HEK293 (cell line): Measurements from ENCODE around the gene RNPEP.

ENCODE experiments used
- CTCF ChIA-PET: fragments of 350-600 bp; formaldehyde crosslinking; extraction: SDS; loops from one replicate; lab custom pipeline; 2021; ENCODE audit warnings: antibody characterized with exemption; lab: Yijun Ruan, JAX
- POLR2A ChIA-PET: fragments of 300-600 bp; formaldehyde crosslinking; extraction: SDS; loops from one replicate; lab custom pipeline; 2020; ENCODE audit warnings: antibody characterized with exemption, inconsistent platforms; lab: Yijun Ruan, JAX
- H3K27ac ChIP-seq: fragments of 200-500 bp; sonication (Bioruptor generic); 2 replicates; pipeline ENCODE4 v1.5.1; 2014; ENCODE audit warnings: low read depth, low read length, control low read depth, inconsistent platforms; ENCODE audit errors: extremely low read depth
- H3K36me3 ChIP-seq, 2 experiments: fragments of 200-500 bp in 1 of 2; sonication (Bioruptor generic) in 1 of 2; 1 replicate in 1 of 2; 2 replicates in 1 of 2; pipeline ENCODE4 v1.5.1; 2014 to 2017; ENCODE audit warnings: inconsistent platforms in 2 of 2, low read length in 2 of 2; ENCODE audit not compliant: control insufficient read depth in 2 of 2, insufficient read depth in 1 of 2
- H3K4me1 ChIP-seq: fragments of 200-500 bp; sonication (Bioruptor generic); 2 replicates; pipeline ENCODE4 v1.5.1; 2014; ENCODE audit warnings: mild to moderate bottlenecking, low read length, inconsistent platforms; ENCODE audit not compliant: control insufficient read depth, insufficient read depth
- H3K4me3 ChIP-seq: 2 replicates; pipeline ENCODE4 v1.5.1; 2011; ENCODE audit warnings: low read depth, mild to moderate bottlenecking, control low read depth, low read length, moderate library complexity
- H3K9me3 ChIP-seq: fragments of 200-500 bp; sonication (Bioruptor generic); 2 replicates; pipeline ENCODE4 v1.5.1; 2014; ENCODE audit warnings: low read depth, low read length, inconsistent platforms; ENCODE audit not compliant: control insufficient read depth, insufficient read depth
- EGR2 ChIP-seq: fragments of 450-650 bp; formaldehyde crosslinking; IDR thresholded peaks from 2 replicates; pipeline ENCODE4 v1.5.1; 2016; ENCODE audit warnings: low read depth, missing biosample characterization, missing genetic modification characterization
- GLIS1 ChIP-seq: fragments of 450-650 bp; formaldehyde crosslinking; IDR thresholded peaks from 2 replicates; pipeline ENCODE4 v1.5.1; 2016; ENCODE audit warnings: missing biosample characterization, missing genetic modification characterization
- YY2 ChIP-seq: fragments of 450-650 bp; formaldehyde crosslinking; IDR thresholded peaks from 2 replicates; pipeline ENCODE4 v1.5.1; 2016; ENCODE audit warnings: missing biosample characterization, missing genetic modification characterization
- ZBTB1 ChIP-seq: fragments of 450-650 bp; formaldehyde crosslinking; IDR thresholded peaks from 2 replicates; pipeline ENCODE4 v1.5.1; 2016; ENCODE audit warnings: missing biosample characterization, missing genetic modification characterization
- ZEB2 ChIP-seq: fragments of 450-650 bp; formaldehyde crosslinking; IDR thresholded peaks from 2 replicates; pipeline ENCODE4 v1.5.1; 2016; ENCODE audit warnings: missing biosample characterization, missing genetic modification characterization
- ZNF121 ChIP-seq: fragments of 450-650 bp; formaldehyde crosslinking; IDR thresholded peaks from 2 replicates; pipeline ENCODE4 v1.5.1; 2016; ENCODE audit warnings: missing biosample characterization, missing genetic modification characterization
- ZNF132 ChIP-seq: fragments of 450-650 bp; formaldehyde crosslinking; IDR thresholded peaks from 2 replicates; pipeline ENCODE4 v1.5.1; 2017; ENCODE audit warnings: missing biosample characterization, missing genetic modification characterization, borderline replicate concordance
- ZNF16 ChIP-seq: fragments of 450-650 bp; formaldehyde crosslinking; IDR thresholded peaks from 2 replicates; pipeline ENCODE4 v1.5.1; 2016; ENCODE audit warnings: low read depth, missing biosample characterization, missing genetic modification characterization
- ZNF211 ChIP-seq: fragments of 450-650 bp; formaldehyde crosslinking; IDR thresholded peaks from 2 replicates; pipeline ENCODE4 v1.5.1; 2016; ENCODE audit warnings: low read depth, missing biosample characterization, missing genetic modification characterization
- ZNF221 ChIP-seq: fragments of 450-650 bp; formaldehyde crosslinking; IDR thresholded peaks from 2 replicates; pipeline ENCODE4 v1.5.1; 2017; ENCODE audit warnings: missing biosample characterization, missing genetic modification characterization, borderline replicate concordance
- ZNF266 ChIP-seq: fragments of 450-650 bp; formaldehyde crosslinking; IDR thresholded peaks from 2 replicates; pipeline ENCODE4 v1.5.1; 2016; ENCODE audit warnings: missing biosample characterization, missing genetic modification characterization, low read depth
- ZNF560 ChIP-seq: fragments of 450-650 bp; formaldehyde crosslinking; IDR thresholded peaks from 2 replicates; pipeline ENCODE4 v1.5.1; 2017; ENCODE audit warnings: missing biosample characterization, missing genetic modification characterization, borderline replicate concordance
- ZNF571 ChIP-seq: fragments of 450-650 bp; formaldehyde crosslinking; IDR thresholded peaks from 2 replicates; pipeline ENCODE4 v1.5.0; 2017; ENCODE audit warnings: missing biosample characterization, missing genetic modification characterization
- ZNF785 ChIP-seq: fragments of 450-650 bp; formaldehyde crosslinking; IDR thresholded peaks from 2 replicates; pipeline ENCODE4 v1.5.1; 2016; ENCODE audit warnings: missing biosample characterization, missing genetic modification characterization
- ZNF843 ChIP-seq: fragments of 450-650 bp; formaldehyde crosslinking; IDR thresholded peaks from 2 replicates; pipeline ENCODE4 v1.5.1; 2016; ENCODE audit warnings: missing biosample characterization, missing genetic modification characterization
- TF ChIP-seq, protein P1 (sequence below): fragments of 450-650 bp; formaldehyde crosslinking; IDR thresholded peaks from 2 replicates; pipeline ENCODE4 v1.5.1; 2016; ENCODE audit warnings: missing biosample characterization, missing genetic modification characterization
- TF ChIP-seq, protein P2 (sequence below): fragments of 450-650 bp; formaldehyde crosslinking; optimal IDR thresholded peaks from 2 replicates; pipeline ENCODE3; 2016; ENCODE audit warnings: missing biosample characterization, mild to moderate bottlenecking, missing genetic modification characterization
- TF ChIP-seq, protein P3 (sequence below): fragments of 450-650 bp; formaldehyde crosslinking; IDR thresholded peaks from 2 replicates; pipeline ENCODE4 v1.5.1; 2017; ENCODE audit warnings: missing biosample characterization, missing genetic modification characterization
- TF ChIP-seq, protein P4 (sequence below): fragments of 450-650 bp; formaldehyde crosslinking; IDR thresholded peaks from 2 replicates; pipeline ENCODE4 v1.5.1; 2016; ENCODE audit warnings: missing biosample characterization, missing genetic modification characterization
- TF ChIP-seq, protein P5 (sequence below): fragments of 450-650 bp; formaldehyde crosslinking; IDR thresholded peaks from 2 replicates; pipeline ENCODE4 v1.5.1; 2016; ENCODE audit warnings: missing biosample characterization, missing genetic modification characterization
- TF ChIP-seq, protein P6 (sequence below): fragments of 450-650 bp; formaldehyde crosslinking; IDR thresholded peaks from 2 replicates; pipeline ENCODE4 v1.5.1; 2016; ENCODE audit warnings: missing biosample characterization, missing genetic modification characterization
- TF ChIP-seq, protein P7 (sequence below): fragments of 450-650 bp; formaldehyde crosslinking; IDR thresholded peaks from 2 replicates; pipeline ENCODE4 v1.5.1; 2016; ENCODE audit warnings: missing biosample characterization, missing genetic modification characterization

The RNPEP gene

DNA sequence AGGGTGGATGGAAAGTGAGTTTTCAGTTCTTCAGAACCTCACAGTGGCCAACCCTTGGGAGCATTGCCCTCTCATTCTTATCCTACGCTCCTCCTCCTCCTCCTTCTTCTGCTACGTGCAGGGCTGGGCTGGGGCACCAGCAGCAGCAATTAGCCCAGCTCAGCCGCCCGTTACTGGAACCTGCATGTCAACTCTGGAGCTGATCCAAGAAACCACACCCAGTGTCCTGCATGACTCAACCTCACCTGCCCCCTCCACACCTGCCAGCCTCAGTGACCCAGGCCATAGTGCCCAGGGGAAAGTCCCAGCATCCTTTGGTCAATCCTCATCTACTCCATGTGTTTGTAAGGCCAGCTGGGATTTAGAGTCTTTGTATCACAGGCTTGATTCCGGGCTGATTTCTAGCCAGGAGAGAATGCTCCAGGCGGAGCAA lies 40.6 kb downstream of the RNPEP start (continued):
- TF ChIP-seq, protein P1, sequence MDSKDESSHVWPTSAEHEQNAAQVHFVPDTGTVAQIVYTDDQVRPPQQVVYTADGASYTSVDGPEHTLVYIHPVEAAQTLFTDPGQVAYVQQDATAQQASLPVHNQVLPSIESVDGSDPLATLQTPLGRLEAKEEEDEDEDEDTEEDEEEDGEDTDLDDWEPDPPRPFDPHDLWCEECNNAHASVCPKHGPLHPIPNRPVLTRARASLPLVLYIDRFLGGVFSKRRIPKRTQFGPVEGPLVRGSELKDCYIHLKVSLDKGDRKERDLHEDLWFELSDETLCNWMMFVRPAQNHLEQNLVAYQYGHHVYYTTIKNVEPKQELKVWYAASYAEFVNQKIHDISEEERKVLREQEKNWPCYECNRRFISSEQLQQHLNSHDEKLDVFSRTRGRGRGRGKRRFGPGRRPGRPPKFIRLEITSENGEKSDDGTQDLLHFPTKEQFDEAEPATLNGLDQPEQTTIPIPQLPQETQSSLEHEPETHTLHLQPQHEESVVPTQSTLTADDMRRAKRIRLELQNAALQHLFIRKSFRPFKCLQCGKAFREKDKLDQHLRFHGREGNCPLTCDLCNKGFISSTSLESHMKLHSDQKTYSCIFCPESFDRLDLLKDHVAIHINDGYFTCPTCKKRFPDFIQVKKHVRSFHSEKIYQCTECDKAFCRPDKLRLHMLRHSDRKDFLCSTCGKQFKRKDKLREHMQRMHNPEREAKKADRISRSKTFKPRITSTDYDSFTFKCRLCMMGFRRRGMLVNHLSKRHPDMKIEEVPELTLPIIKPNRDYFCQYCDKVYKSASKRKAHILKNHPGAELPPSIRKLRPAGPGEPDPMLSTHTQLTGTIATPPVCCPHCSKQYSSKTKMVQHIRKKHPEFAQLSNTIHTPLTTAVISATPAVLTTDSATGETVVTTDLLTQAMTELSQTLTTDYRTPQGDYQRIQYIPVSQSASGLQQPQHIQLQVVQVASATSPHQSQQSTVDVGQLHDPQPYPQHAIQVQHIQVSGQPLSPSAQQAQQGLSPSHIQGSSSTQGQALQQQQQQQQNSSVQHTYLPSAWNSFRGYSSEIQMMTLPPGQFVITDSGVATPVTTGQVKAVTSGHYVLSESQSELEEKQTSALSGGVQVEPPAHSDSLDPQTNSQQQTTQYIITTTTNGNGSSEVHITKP (tag by site-specific recombination), result no peak
- TF ChIP-seq ZNF16 (no peak), ZNF266 (no peak)
- TF ChIP-seq, protein P2, sequence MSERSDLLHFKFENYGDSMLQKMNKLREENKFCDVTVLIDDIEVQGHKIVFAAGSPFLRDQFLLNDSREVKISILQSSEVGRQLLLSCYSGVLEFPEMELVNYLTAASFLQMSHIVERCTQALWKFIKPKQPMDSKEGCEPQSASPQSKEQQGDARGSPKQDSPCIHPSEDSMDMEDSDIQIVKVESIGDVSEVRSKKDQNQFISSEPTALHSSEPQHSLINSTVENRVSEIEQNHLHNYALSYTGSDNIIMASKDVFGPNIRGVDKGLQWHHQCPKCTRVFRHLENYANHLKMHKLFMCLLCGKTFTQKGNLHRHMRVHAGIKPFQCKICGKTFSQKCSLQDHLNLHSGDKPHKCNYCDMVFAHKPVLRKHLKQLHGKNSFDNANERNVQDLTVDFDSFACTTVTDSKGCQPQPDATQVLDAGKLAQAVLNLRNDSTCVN, result peak; percentile 12
- TF ChIP-seq, all 188 proteins: peak for 9

DNA sequence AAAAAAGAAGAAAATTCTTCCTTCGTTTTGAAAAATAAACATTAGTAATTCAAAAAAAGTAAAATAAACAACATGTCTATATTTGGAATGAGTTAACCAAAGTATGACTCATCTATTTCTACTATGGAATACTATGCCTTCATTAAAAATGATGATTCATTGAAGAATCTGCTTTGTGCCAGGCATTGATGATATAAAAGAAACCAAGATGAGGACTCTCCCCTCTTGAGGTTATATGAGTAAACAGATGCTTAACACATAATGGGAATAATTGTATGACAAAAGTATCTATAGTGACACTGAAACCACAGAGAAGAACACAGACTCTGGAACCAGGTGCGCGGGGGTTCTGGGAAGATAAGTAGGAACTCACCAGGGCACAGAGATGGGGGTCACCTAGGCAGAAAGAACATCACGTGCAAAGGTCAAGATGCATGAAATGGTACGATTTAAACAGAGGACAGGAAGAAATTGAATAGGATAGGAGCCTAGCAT lies 46.8 kb downstream of the RNPEP start:
- no peaks in the 10 kb centered on the region for H3K36me3 ChIP-seq
- ChIA-PET POLR2A (interaction anchor here (1.3 kb wide), 1 partner anchor 10 kb away, joined by 3 read pairs; no protein-coding TSS in a partner anchor), CTCF (interaction anchor here (0.6 kb wide), 1 partner anchor 16 kb away, joined by 5 read pairs; no protein-coding TSS in a partner anchor)
- no peak overlapping the region for H3K4me3 ChIP-seq
- no peaks in the 10 kb centered on the region for H3K4me1 ChIP-seq
- H3K9me3 ChIP-seq, result no peaks in the 10 kb centered on the region
- no peak overlapping the region for H3K27ac ChIP-seq
- TF ChIP-seq, protein P3, sequence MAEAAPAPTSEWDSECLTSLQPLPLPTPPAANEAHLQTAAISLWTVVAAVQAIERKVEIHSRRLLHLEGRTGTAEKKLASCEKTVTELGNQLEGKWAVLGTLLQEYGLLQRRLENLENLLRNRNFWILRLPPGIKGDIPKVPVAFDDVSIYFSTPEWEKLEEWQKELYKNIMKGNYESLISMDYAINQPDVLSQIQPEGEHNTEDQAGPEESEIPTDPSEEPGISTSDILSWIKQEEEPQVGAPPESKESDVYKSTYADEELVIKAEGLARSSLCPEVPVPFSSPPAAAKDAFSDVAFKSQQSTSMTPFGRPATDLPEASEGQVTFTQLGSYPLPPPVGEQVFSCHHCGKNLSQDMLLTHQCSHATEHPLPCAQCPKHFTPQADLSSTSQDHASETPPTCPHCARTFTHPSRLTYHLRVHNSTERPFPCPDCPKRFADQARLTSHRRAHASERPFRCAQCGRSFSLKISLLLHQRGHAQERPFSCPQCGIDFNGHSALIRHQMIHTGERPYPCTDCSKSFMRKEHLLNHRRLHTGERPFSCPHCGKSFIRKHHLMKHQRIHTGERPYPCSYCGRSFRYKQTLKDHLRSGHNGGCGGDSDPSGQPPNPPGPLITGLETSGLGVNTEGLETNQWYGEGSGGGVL (tag by site-specific recombination), result peak; percentile 45; the same call in 1 of the 2 replicates
- no peak for TF ChIP-seq GLIS1 (tag by site-specific recombination)
- TF ChIP-seq ZNF121, result no peak
- TF ChIP-seq ZNF843 (tag by site-specific recombination), result no peak
- no peak for TF ChIP-seq YY2
- TF ChIP-seq ZNF132 (tag by site-specific recombination), result no peak
- no peak for TF ChIP-seq ZNF221
- TF ChIP-seq ZNF571, result no peak
- TF ChIP-seq ZEB2, result peak; percentile 68; the same call in 1 of the 2 replicates
- no peak for TF ChIP-seq ZNF211 (tag by site-specific recombination)
- TF ChIP-seq EGR2 (tag by site-specific recombination), result no peak
- TF ChIP-seq ZBTB1 (tag by site-specific recombination), result peak; percentile 63; the same call in 1 of the 2 replicates
- TF ChIP-seq, protein P4, sequence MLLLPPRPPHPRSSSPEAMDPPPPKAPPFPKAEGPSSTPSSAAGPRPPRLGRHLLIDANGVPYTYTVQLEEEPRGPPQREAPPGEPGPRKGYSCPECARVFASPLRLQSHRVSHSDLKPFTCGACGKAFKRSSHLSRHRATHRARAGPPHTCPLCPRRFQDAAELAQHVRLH, result no peak
- TF ChIP-seq, protein P5, sequence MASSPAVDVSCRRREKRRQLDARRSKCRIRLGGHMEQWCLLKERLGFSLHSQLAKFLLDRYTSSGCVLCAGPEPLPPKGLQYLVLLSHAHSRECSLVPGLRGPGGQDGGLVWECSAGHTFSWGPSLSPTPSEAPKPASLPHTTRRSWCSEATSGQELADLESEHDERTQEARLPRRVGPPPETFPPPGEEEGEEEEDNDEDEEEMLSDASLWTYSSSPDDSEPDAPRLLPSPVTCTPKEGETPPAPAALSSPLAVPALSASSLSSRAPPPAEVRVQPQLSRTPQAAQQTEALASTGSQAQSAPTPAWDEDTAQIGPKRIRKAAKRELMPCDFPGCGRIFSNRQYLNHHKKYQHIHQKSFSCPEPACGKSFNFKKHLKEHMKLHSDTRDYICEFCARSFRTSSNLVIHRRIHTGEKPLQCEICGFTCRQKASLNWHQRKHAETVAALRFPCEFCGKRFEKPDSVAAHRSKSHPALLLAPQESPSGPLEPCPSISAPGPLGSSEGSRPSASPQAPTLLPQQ (tag by site-specific recombination), result no peak
- no peak for TF ChIP-seq ZNF785 (tag by site-specific recombination)
- no peak for TF ChIP-seq ZNF560 (tag by site-specific recombination)
- TF ChIP-seq, protein P6, sequence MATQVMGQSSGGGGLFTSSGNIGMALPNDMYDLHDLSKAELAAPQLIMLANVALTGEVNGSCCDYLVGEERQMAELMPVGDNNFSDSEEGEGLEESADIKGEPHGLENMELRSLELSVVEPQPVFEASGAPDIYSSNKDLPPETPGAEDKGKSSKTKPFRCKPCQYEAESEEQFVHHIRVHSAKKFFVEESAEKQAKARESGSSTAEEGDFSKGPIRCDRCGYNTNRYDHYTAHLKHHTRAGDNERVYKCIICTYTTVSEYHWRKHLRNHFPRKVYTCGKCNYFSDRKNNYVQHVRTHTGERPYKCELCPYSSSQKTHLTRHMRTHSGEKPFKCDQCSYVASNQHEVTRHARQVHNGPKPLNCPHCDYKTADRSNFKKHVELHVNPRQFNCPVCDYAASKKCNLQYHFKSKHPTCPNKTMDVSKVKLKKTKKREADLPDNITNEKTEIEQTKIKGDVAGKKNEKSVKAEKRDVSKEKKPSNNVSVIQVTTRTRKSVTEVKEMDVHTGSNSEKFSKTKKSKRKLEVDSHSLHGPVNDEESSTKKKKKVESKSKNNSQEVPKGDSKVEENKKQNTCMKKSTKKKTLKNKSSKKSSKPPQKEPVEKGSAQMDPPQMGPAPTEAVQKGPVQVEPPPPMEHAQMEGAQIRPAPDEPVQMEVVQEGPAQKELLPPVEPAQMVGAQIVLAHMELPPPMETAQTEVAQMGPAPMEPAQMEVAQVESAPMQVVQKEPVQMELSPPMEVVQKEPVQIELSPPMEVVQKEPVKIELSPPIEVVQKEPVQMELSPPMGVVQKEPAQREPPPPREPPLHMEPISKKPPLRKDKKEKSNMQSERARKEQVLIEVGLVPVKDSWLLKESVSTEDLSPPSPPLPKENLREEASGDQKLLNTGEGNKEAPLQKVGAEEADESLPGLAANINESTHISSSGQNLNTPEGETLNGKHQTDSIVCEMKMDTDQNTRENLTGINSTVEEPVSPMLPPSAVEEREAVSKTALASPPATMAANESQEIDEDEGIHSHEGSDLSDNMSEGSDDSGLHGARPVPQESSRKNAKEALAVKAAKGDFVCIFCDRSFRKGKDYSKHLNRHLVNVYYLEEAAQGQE (tag by site-specific recombination), result no peak
- TF ChIP-seq, protein P7, sequence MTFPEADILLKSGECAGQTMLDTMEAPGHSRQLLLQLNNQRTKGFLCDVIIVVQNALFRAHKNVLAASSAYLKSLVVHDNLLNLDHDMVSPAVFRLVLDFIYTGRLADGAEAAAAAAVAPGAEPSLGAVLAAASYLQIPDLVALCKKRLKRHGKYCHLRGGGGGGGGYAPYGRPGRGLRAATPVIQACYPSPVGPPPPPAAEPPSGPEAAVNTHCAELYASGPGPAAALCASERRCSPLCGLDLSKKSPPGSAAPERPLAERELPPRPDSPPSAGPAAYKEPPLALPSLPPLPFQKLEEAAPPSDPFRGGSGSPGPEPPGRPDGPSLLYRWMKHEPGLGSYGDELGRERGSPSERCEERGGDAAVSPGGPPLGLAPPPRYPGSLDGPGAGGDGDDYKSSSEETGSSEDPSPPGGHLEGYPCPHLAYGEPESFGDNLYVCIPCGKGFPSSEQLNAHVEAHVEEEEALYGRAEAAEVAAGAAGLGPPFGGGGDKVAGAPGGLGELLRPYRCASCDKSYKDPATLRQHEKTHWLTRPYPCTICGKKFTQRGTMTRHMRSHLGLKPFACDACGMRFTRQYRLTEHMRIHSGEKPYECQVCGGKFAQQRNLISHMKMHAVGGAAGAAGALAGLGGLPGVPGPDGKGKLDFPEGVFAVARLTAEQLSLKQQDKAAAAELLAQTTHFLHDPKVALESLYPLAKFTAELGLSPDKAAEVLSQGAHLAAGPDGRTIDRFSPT (tag by site-specific recombination), result no peak
